Hematopoietic multipotent progenitor cell treated with erythropoietin and hydrocortisone succinate and interleukin-3 and kit ligand, for 15 days (in vitro differentiated cells): Measurements from ENCODE around the gene GMCL2.

Experiments used
- DNase-seq: peaks from one replicate; pipeline ENCODE4 v3.0.0-alpha.2; 2015; ENCODE audit warnings: low spot score

Gene GMCL2

GRCh38 chr5:178221282-178221681 is 34.1 kb upstream of the GMCL2 start:
- no peak for DNase-seq

- DNase-seq, result no peak
These were observed 31.7 kb upstream of the GMCL2 start for GRCh38 chr5:178218827-178219226.

- no peak for DNase-seq
These were observed 31.1 kb upstream of the GMCL2 start for GRCh38 chr5:178218237-178218776.

GRCh38 chr5:178216779-178217178 is 29.6 kb upstream of the GMCL2 start:
- no peak for DNase-seq

DNA sequence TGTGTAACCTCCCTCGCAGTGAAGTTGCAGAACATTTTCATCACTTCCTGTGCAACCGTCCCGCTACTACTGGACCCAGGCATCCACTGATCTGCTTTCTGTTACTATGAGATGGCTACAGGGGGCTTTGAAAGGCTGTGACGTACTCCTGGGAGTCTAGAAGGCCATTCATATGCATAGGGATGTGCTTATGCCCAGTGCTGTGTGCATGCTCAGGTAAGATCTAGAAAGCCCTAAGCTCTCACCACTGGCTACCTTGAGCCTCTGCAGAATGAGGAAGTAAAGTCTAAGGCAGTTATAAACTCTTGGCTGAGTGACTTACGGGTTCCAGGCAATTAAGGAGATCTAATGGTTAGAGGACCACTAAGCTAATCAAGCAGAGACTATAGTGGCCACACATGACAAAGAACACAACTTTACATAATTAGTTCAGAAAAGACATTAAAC is 28.9 kb upstream of the GMCL2 start:
- DNase-seq, result no peak

DNA sequence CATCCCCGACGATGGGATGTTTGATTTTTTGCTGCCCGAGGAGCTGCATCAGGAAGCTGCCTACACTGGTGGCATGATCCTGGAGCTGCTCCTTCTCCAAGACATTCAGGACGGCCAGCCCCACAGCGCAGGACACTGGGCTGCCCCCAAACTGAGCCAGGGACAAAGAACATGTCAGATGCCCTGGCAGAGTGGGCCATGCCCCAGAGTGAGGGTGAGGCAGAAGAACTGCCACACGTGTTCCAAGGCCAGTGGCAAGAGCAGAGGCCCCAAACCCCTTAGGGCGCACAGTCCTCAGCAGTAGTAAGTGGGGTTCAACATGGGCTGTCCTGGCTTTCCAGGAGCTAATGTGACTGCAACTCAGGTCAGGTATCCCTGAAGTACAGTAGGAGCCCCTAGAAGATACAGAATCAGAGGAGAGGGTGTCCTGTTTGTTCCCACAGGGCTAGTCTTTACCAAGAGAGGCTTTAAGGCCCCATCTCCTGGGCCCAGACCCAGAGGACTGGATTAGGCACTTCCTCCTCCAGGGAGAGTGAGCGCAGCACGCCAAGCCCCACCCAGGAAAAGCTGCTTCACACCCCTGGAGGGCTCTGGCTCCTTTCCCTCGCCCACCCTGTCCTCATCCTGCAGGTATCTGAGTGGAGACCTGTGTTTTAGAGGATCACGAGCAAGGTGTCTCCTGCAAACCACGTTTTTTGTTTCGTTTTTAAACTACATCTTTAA is 28.3 kb upstream of the GMCL2 start:
- DNase-seq, result no peak

- DNase-seq, result no peak
These were observed 27.1 kb upstream of the GMCL2 start for GRCh38 chr5:178214160-178214803.

DNA sequence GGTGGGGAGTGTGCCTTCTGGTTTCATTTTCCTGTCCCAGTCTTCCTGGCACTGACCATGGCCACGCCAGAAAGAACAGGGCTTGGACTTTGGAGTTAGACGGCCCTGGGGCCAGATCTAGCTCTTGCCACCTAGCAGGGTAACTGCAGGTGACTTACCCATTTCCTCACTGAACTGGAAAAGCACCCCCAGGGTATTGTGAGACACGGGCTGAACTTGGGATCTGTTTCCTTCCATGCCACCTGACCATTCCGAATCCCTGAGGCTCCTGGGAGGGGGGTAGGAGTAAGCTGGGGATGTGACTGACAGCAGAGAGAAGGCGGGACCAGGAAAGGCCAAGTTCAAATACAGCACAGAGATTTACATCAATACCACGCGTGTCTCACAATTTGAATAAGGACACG is 26.6 kb upstream of the GMCL2 start:
- no peak for DNase-seq

DNA sequence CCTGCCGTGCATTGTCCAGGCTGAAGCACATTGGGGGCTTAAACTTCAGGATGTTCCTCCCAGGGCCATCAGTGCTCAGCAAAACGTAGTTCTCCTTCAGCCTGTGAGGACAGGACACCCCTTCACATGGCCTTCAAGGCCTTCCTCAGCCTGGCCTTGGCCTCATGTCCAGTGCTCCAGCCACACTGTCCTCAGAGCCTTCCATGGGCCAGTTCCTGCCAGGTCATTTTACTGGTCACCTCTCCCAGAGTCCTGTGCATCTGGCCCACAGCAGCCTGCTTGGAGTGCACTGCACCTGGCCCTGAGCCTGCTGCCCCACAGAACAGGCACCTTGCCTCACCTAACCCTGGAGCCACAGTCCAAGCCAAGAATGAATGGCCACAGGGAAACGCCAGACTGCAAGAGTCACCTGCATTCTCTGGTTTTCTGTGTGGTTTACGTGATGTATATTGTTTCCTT is 25.9 kb upstream of the GMCL2 start:
- no peak for DNase-seq

DNA sequence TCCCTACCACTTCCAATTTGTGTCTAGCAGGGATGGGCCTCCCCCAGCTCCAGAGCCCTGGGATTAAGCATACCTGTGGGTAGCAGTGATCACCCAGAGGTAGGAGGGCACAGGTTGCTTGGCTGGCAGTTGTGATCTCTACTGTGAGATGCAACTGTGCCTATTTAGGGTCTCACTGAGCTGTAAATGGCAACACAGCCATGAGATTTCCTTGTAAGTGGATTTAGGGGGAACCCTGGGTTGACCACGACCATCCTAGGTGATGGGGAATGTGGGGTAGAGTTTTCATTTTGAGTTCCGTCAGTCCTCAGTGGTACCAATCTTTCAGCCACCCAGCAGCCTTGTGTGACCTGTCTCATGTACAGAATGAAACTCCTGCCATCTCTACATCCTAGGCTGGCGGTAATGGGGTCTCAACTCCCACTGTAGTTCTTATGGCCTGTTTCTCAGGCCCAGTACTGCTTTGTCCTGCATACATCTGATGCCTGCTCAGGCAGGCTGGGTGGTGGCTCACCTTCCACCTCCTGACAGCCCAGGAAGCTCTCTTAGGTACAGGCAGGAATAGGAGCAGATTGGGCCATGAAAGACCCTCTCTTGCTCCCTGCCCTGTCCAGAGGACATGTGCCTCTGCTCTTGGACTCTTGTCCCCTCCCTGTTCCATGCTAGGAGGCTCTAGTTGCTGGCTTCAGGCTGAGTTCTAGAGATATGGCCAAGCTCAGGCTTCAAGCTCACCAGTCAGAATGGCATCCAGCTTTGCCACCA is 25.3 kb upstream of the GMCL2 start:
- no peak for DNase-seq

DNA sequence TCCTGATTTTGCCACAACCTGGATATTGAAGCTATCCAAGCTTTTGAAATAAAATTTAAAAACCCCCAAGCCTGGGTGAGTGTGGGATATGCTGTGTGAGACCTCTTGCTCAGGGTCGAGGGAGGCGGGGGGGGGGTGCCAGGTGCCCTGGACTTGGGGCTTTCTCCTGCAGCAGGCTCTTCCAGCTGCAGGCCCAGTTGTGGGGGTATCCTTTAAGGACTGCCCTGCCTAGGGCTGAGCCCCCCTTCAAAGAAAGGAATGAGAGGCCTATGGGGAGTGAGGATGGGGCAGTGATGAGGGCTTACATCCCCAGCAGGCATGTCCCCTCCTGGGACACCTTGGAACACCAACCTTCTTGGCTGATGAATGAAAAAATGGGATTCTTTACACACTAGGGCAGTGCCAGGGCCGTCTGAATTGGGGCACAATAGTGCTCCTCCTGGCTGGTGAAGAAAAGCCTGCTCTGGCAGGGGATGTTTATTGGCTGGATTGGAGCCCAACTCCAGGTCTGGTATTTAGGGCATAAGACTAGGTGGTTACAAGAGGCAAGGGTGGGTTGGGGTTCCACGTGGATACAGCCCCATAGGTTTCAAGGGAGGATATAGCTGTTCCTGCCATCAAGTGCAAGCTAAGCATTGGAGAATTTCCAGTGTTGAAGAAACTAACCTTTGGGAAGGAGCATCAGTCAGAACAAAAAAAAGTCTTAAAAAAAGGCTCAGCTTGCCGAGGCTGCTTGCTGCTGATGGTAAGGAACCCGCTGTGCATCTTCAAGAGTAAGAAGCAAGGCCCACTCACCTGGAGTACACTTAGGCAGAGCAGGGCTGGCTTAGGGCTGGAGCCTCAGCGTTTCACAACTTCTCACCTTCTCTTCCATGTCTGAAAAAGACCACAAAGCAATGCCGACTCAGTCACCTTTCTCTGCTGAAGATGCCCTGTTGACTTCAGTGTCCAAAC is 24.2 kb upstream of the GMCL2 start:
- no peak for DNase-seq

- no peak for DNase-seq
These were observed 23.5 kb upstream of the GMCL2 start for GRCh38 chr5:178210686-178211085.

DNA sequence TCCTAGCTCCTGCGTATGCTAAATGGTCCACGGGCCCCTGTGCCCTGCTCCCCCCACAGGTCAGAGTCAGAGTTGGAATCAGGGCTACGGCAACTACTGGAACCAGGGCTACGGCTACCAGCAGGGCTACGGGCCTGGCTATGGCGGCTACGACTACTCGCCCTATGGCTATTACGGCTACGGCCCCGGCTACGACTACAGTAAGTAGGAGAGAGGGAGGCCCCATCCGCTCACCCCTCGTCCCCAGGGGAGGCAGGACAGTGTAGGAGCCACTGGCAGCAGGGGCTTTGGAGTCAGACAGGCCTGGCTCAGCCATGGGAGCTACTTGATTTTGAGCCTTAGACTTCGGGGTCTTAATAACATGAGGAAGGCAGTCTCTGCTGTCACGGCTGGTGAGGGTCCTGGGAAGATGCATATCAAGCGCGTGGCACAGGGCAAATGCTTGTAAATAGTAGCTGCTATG is 22.9 kb upstream of the GMCL2 start:
- no peak for DNase-seq

- DNase-seq, result no peak
These were observed 22.3 kb upstream of the GMCL2 start for GRCh38 chr5:178209334-178210072.

GRCh38 chr5:178208540-178209227 is 21.5 kb upstream of the GMCL2 start:
- no peak for DNase-seq

- DNase-seq, result peak; percentile 57
These were observed 20.7 kb upstream of the GMCL2 start for GRCh38 chr5:178207917-178208280.

DNA sequence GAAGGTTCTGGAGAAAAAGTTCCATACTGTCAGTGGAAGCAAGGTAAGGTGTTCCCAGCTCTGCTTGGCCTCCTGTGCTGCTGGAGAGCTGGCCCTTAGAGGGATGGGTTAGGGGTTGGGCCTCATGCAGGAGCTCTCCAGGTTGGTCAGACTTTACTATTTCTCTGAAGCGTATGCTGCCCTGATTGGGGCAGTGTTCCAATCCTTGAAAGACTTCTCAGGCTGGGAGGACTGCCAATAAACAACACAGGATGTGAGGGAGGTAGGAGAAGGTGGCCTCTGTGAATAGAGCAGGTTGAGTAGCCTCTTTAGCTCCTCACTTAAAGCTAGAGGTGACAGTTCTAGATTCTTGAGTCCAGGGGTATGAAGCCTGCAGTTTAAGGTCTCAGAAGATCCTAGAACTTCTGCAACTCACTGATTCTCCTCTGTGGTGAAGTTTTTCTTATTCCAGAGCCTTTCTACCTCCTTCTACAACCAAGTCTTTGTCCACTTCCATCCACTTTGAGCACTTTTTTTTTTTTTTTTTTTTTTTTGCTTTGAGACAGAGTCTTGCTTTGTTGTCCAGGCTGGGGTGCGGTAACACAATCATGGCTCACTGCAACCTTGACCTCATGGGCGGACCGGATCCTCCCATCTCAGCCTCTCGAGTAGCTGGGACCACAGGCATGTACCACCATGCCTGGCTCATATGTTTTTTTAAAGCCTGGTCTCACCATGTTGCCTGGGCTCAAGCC is 20.2 kb upstream of the GMCL2 start:
- DNase-seq, result no peak

DNA sequence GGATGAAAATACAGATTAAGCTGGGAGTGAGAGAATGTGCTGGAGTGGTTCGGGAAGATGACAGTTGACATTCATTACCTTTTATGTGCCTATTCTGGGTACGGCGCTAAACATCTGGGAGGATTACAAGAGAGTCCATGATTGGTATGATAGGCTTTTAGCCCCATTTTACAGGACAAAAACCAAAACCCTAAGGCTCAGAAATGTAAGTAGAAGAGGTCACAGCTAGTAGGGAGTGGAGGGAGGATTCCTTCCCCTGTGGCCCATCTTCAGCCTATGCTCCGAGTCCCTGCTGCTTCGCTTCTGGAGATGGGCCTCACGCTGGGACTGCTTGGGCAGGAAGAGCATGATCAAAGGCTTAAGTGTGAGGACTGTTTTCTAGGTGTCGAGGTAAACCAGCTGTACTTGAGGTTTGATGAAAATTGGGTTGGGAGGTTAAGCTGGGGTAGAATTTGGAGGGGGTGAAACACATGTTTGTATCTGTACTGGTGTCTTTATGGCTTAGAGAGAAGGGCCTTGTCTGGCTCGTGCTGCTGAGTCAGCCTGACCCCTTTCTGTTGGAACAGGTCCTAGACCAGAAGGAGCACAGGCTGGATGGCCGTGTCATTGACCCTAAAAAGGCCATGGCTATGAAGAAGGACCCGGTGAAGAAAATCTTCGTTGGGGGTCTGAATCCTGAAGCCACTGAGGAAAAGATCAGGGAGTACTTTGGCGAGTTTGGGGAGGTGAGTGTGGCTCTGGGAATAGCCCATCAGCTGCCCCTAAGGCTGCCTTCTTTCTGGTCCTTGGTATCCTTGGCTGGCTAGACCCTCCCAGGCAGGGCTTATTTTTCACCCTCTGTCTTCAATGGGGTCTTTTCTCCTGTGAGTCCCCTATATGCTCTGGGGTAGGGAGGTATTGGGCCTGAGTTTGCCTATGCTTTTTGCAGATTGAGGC is 19.3 kb upstream of the GMCL2 start:
- DNase-seq, result peak; percentile 38

DNA sequence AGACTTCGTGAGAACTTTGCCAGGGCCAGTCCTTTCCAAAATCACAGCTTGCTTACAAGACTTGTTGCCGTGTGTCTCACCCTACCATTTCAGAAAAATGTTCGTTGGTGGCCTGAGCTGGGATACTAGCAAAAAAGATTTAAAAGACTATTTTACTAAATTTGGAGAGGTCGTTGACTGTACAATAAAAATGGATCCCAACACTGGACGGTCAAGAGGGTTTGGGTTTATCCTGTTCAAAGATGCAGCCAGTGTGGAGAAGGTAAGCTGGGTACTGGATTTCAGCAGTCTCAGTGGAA is 18.5 kb upstream of the GMCL2 start:
- no peak for DNase-seq
